GM21825 (cell line): ENCODE data around the gene SAE1.

ENCODE experiments used
- ATAC-seq: cut with Tn5 transposase; IDR thresholded peaks from one replicate; pipeline ENCODE4 v1.9.1; 2021; ENCODE audit warnings: mild to moderate bottlenecking, moderate library complexity; ENCODE audit not compliant: unreplicated experiment

Gene SAE1

GRCh38 chr19:47209319-47210179, 78.9 kb downstream of the SAE1 start:
- ATAC-seq = no peak

- no peak for ATAC-seq
These were observed 79.5 kb downstream of the SAE1 start for GRCh38 chr19:47210180-47210490.

- no peak for ATAC-seq
These were observed 80.2 kb downstream of the SAE1 start for GRCh38 chr19:47210689-47211316.

- ATAC-seq = no peak
These were observed 84.9 kb downstream of the SAE1 start for GRCh38 chr19:47215581-47215980.

GRCh38 chr19:47221080-47221841, 90.6 kb downstream of the SAE1 start:
- ATAC-seq = no peak

- no peak for ATAC-seq
These were observed 91.3 kb downstream of the SAE1 start for GRCh38 chr19:47221890-47222289.

- ATAC-seq = peak; percentile 34
These were observed 95.3 kb downstream of the SAE1 start for GRCh38 chr19:47225746-47226425.

- peak; percentile 31 for ATAC-seq
These were observed 96.1 kb downstream of the SAE1 start for GRCh38 chr19:47226426-47227351.

- no peak for ATAC-seq
These were observed 96.9 kb downstream of the SAE1 start for GRCh38 chr19:47227352-47228167.

GRCh38 chr19:47228168-47228936, 97.7 kb downstream of the SAE1 start:
- ATAC-seq = no peak

- ATAC-seq = no peak
These were observed 98.5 kb downstream of the SAE1 start for GRCh38 chr19:47228937-47229675.

- no peak for ATAC-seq
These were observed 99.0 kb downstream of the SAE1 start for GRCh38 chr19:47229676-47230053.

GRCh38 chr19:47230054-47230920, 99.7 kb downstream of the SAE1 start:
- no peak for ATAC-seq

GRCh38 chr19:47230921-47231214, 100.2 kb downstream of the SAE1 start, which contains the start of gene BBC3:
Gene BBC3, minus strand, starts transcription at chr19:47231199. Its CDS starts 2,768 bp downstream, at chr19:47228431.
- ATAC-seq = no peak

GRCh38 chr19:47231215-47232054, 100.8 kb downstream of the SAE1 start:
- ATAC-seq = peak; percentile 33
